Smooth muscle cell of bladder (primary cell): ENCODE measurements around the gene CXCL17. TPM values are rescaled to one million over a fixed set of nuclear protein-coding genes. Genes with fewer than 3 reads are reported as not detected.

Experiments used
- total RNA-seq: library from RNA; depleted of rRNA; stranded (reverse); fragments of >200 nt; gene quantifications from 2 replicates; pipeline ENCODE4 v1.2.3, GENCODE V29; 2014

Gene CXCL17
- total RNA-seq = not detected in 2 replicates

DNA sequence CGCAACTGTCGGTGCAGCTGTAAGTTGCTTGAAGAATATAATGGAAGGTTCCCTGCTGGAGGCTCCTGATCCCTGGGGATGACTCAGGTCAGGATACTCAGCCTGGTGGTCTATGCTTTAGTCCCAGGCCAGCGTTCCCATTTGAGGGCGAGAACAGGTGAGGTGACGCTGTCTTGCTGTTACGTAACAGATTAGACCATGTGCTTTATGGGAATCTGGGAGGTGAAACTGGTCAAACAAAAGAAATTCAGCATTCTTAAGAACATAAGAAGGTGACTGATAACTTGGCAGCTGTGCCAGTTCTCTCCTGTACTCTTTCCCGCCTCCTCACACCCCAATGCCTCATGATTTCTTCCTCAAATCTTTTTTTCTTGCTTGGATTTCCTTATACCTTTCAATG lies at the start of gene CXCL17:
Gene CXCL17, minus strand, starts transcription at position 114 of the 400 bp plus-strand sequence. CDS start 114 bp downstream, outside the sequence.

DNA sequence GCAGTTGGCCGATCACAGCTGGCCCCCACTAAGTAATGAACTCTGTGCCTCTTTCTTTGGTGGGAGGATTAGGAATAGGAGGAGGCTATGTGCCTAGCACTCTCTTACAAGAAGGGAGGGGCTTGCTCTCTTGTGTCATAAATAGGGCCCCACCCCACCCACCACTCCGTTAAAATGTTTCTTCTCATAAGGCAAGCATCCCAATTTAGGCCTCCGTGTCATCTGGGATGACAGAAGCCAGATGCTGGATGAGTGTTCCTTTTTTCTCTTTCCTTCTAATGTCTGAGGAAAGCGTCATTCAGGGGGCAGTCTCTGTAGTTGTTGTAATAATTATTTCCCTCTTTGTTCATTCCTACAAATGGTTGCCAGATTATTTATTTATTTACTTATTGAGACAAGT lies 15.4 kb downstream of the CXCL17 start, which contains the start of gene LIPE:
Gene LIPE, minus strand, starts transcription at position 76 of the 400 bp plus-strand sequence. CDS start 239 bp downstream, outside the sequence.

GRCh38 chr19:42389899-42390298 lies 52.8 kb downstream of the CXCL17 start, which contains the start of gene CNFN:
CNFN (minus strand) TSS chr19:42390297; CDS start chr19:42389037, 1,260 bp downstream.

Other genes with a start within 250 kb of the CXCL17 start
- gene DEDD2, start 225.3 kb downstream of the CXCL17 start, total RNA-seq = 13.2 and 13.7 TPM in 2 replicates
- 5.7 and 8.4 TPM in 2 replicates for gene ZNF526, start 222.6 kb downstream of the CXCL17 start, total RNA-seq
- gene GSK3A, start 200.3 kb downstream of the CXCL17 start, total RNA-seq = 5.3 and 7.7 TPM in 2 replicates
- gene ERF, start 187.8 kb downstream of the CXCL17 start, total RNA-seq = 8.1 and 13.7 TPM in 2 replicates
- 7.1 and 13.9 TPM in 2 replicates for gene CIC, start 173.7 kb downstream of the CXCL17 start, total RNA-seq
- 0.09 and 0.14 TPM in 2 replicates for gene PRR19, start 140.8 kb downstream of the CXCL17 start, total RNA-seq
- 10.8 and 16.1 TPM in 2 replicates for gene PAFAH1B3, start 140.3 kb downstream of the CXCL17 start, total RNA-seq
- not detected in 2 replicates for gene TMEM145, start 129.6 kb downstream of the CXCL17 start, total RNA-seq
- 17.4 and 27.0 TPM in 2 replicates for gene MEGF8, start 117.3 kb downstream of the CXCL17 start, total RNA-seq
- not detected in 2 replicates for gene CNFN, start 52.6 kb downstream of the CXCL17 start, total RNA-seq
- 2.4 and 3.0 TPM in 2 replicates for gene LIPE, start 15.6 kb downstream of the CXCL17 start, total RNA-seq
- gene CEACAM1, start 85.5 kb upstream of the CXCL17 start, total RNA-seq = not detected in 2 replicates
- not detected in 2 replicates for gene CEACAM8, start 152.0 kb upstream of the CXCL17 start, total RNA-seq